PC-3 (cell line): ENCODE data around the gene PSTK. TPM values are rescaled to one million over a fixed set of nuclear protein-coding genes. Genes with fewer than 3 reads are reported as not detected.

ENCODE experiments used
- ATAC-seq: fragments of 200-7000 bp; cut with Tn5 transposase; 2 replicates; pipeline ENCODE4 v1.9.1; 2020; ENCODE audit warnings: mild to moderate bottlenecking, moderate library complexity
- BruUV-seq: library from RNA; stranded (reverse); fragments of 400-500 nt; replicated peaks from 2 replicates; lab custom pipeline; 2021; lab: Mats Ljungman, UMichigan
- CTCF ChIA-PET: fragments of 300-600 bp; sonication (Branson Sonifier 250); formaldehyde crosslinking; loops from one replicate; lab custom pipeline; 2022; ENCODE audit warnings: antibody characterized with exemption; lab: Charles Lee
- POLR2A ChIA-PET: fragments of 300-600 bp; sonication (Branson Sonifier 250); formaldehyde crosslinking; loops from one replicate; lab custom pipeline; 2022; ENCODE audit warnings: antibody characterized with exemption; ENCODE audit not compliant: unreplicated experiment; lab: Charles Lee
- DNase-seq: peaks from one replicate; pipeline ENCODE4 v3.0.0-alpha.2; 2015
- H2AFZ ChIP-seq: fragments of 300-600 bp; sonication (generic); 2 replicates; pipeline ENCODE4 v1.6.0; 2016; ENCODE audit warnings: antibody characterized with exemption, low read length
- H3F3A ChIP-seq: fragments of 300-600 bp; sonication (generic); one replicate; pipeline ENCODE4 v1.6.0; 2017; ENCODE audit warnings: antibody characterized with exemption, low read length, control low read depth, mild to moderate bottlenecking; ENCODE audit not compliant: unreplicated experiment
- H3K27ac ChIP-seq: fragments of 300-600 bp; sonication (generic); 2 replicates; pipeline ENCODE4 v1.5.1; 2016; ENCODE audit warnings: mild to moderate bottlenecking, low read length
- H3K27me3 ChIP-seq: fragments of 300-600 bp; sonication (generic); 2 replicates; pipeline ENCODE4 v1.6.1; 2016; ENCODE audit warnings: low read length, mixed read lengths
- H3K36me3 ChIP-seq: fragments of 300-600 bp; sonication (generic); 2 replicates; pipeline ENCODE4 v1.6.1; 2016; ENCODE audit warnings: low read depth, mixed run types, low read length, mixed read lengths
- H3K4me1 ChIP-seq: fragments of 300-600 bp; sonication (generic); 2 replicates; pipeline ENCODE4 v1.5.1; 2016; ENCODE audit warnings: low read length; ENCODE audit not compliant: insufficient read depth
- H3K4me2 ChIP-seq: fragments of 300-600 bp; sonication (generic); 2 replicates; pipeline ENCODE4 v1.6.0; 2016; ENCODE audit warnings: low read length
- H3K4me3 ChIP-seq: fragments of 300-600 bp; sonication (generic); 2 replicates; pipeline ENCODE4 v1.5.1; 2016; ENCODE audit warnings: mild to moderate bottlenecking, low read length, mixed read lengths
- H3K79me2 ChIP-seq: fragments of 300-600 bp; sonication (generic); 2 replicates; pipeline ENCODE4 v1.6.1; 2017; ENCODE audit warnings: low read length, mixed read lengths
- H3K9ac ChIP-seq: fragments of 300-600 bp; sonication (generic); 2 replicates; pipeline ENCODE4 v1.6.0; 2016; ENCODE audit warnings: mild to moderate bottlenecking, low read length
- H3K9me2 ChIP-seq: fragments of 300-600 bp; sonication (generic); replicated peaks from 2 replicates; pipeline ENCODE4 v1.6.1; 2016; ENCODE audit warnings: mixed run types, low read length, mixed read lengths
- H3K9me3 ChIP-seq: fragments of 300-600 bp; sonication (generic); 2 replicates; pipeline ENCODE4 v1.6.1; 2016; ENCODE audit warnings: low read length, mixed read lengths
- H4K20me1 ChIP-seq: fragments of 300-600 bp; sonication (generic); 2 replicates; pipeline ENCODE4 v1.6.1; 2016; ENCODE audit warnings: low read length, mixed read lengths
- EZH2 ChIP-seq: fragments of 300-600 bp; sonication (generic); IDR thresholded peaks from one replicate; pipeline ENCODE4 v1.6.1; 2017; ENCODE audit warnings: antibody characterized with exemption, mild to moderate bottlenecking, low read length; ENCODE audit not compliant: unreplicated experiment
- EZH2phosphoT487 ChIP-seq: fragments of 300-600 bp; sonication (generic); IDR thresholded peaks from 2 replicates; pipeline ENCODE4 v1.6.1; 2018; ENCODE audit warnings: mild to moderate bottlenecking, antibody characterized with exemption, low read length, borderline replicate concordance
- intact Hi-C: fragments of 100-400 bp; cut with micrococcal nuclease; formaldehyde crosslinking; loops from 2 replicates; pipeline ENCODE4 v1.9.0; 2023
- total RNA-seq: library from RNA; depleted of rRNA; stranded (reverse); fragments of >200 nt; gene quantifications from 2 replicates; pipeline ENCODE4 v1.2.3, GENCODE V29; 2014
- TF ChIP-seq, protein P1 (sequence below): fragments of 300-600 bp; sonication (generic); conservative IDR thresholded peaks from 2 replicates; pipeline ENCODE4 v1.5.1; 2017; ENCODE audit warnings: antibody characterized with exemption, low read depth, mild to moderate bottlenecking, low read length

Gene PSTK
- total RNA-seq, 1 experiment from 2014 or later, result 2.6 TPM

DNA sequence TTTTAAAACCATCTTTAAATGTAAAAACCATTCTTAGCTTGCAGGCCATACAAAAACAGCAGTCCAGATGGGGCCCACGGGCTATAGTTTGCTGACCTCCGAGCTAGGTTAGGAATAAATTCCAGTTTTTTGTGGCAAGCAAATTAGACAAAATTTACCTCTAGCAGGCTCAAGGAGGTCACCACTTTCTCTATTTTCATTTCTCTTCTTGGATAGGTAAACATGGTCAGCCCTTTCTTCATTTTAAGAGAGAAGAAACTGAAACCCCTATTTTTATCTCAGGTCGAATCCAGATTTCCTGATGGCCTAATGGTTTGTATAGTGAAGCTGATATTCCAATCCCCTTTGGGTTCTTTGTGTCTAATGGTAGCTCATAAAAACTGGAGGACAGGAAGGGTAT, 17.7 kb downstream of the PSTK start:
- CTCF ChIA-PET, result no interaction called here
- ATAC-seq, result no peak

DNA sequence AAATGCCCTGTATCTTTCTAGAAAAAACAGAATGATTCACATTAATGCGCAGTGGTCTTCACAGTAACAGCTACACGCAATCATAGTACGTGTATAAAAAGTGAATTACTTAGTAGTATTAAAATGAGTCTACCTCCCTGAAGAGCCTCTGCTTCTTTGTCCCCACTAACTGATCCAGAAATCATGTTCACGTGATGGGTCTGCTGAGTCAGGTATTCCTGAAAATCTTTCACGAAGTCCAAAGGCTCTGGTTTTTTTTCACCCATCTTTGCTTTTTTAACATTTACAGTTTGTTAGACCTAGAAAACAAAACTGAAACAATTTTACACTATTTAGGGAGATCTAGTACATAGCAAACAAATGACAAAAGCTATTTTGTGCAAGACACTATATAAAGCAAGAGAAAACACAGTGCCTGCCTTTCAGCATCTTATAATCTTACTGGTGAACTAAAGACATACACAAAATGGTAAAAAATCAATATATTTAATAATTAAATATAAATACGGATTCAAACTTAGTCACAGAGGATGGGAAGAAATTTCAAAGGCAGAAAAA, 18.2 kb downstream of the PSTK start:
- Histone ChIP-seq H3K4me1 (peaks cover 5% of the 10 kb centered on the region; the same call in 1 of the 2 replicates), H3K79me2 (peaks cover 25% of the 10 kb centered on the region), H3K9me2 (no peaks in the 10 kb centered on the region), H3F3A (no peaks in the 10 kb centered on the region), H3K4me2 (no peak overlapping the region), H3K9me3 (no peaks in the 10 kb centered on the region), H3K4me3 (no peak overlapping the region), H2AFZ (no peak overlapping the region), H3K36me3 (no peaks in the 10 kb centered on the region), H3K9ac (no peak overlapping the region), H3K27me3 (no peaks in the 10 kb centered on the region), H4K20me1 (no peaks in the 10 kb centered on the region), H3K27ac (no peak overlapping the region)
- no TSS peak for BruUV-seq
- intact Hi-C loops, result no loop called here
- ChIA-PET POLR2A (no interaction called here), CTCF (no interaction called here)
- TF ChIP-seq EZH2 (no peak), EZH2phosphoT487 (no peak)
- TF ChIP-seq, protein P1, sequence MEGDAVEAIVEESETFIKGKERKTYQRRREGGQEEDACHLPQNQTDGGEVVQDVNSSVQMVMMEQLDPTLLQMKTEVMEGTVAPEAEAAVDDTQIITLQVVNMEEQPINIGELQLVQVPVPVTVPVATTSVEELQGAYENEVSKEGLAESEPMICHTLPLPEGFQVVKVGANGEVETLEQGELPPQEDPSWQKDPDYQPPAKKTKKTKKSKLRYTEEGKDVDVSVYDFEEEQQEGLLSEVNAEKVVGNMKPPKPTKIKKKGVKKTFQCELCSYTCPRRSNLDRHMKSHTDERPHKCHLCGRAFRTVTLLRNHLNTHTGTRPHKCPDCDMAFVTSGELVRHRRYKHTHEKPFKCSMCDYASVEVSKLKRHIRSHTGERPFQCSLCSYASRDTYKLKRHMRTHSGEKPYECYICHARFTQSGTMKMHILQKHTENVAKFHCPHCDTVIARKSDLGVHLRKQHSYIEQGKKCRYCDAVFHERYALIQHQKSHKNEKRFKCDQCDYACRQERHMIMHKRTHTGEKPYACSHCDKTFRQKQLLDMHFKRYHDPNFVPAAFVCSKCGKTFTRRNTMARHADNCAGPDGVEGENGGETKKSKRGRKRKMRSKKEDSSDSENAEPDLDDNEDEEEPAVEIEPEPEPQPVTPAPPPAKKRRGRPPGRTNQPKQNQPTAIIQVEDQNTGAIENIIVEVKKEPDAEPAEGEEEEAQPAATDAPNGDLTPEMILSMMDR, result no peak
- DNase-seq, result no peak
- ATAC-seq, result no peak

More for the DNA sequence above, 17.7 kb downstream of the PSTK start:
- Histone ChIP-seq H3K36me3 (no peaks in the 10 kb centered on the region), H3K4me1 (peaks cover 5% of the 10 kb centered on the region; the same call in 1 of the 2 replicates), H3K9ac (no peak overlapping the region), H3F3A (no peaks in the 10 kb centered on the region), H3K4me3 (no peak overlapping the region), H4K20me1 (no peaks in the 10 kb centered on the region), H3K9me3 (no peaks in the 10 kb centered on the region), H3K79me2 (peaks cover 22% of the 10 kb centered on the region), H2AFZ (no peak overlapping the region), H3K27me3 (no peaks in the 10 kb centered on the region), H3K4me2 (no peak overlapping the region), H3K9me2 (no peaks in the 10 kb centered on the region), H3K27ac (no peak overlapping the region)
- POLR2A ChIA-PET, result no interaction called here
- DNase-seq, result no peak
- BruUV-seq, result no TSS peak
- intact Hi-C loops, result no loop called here
- no peak for TF ChIP-seq EZH2
- TF ChIP-seq, protein P1, result no peak
- TF ChIP-seq EZH2phosphoT487, result no peak

DNA sequence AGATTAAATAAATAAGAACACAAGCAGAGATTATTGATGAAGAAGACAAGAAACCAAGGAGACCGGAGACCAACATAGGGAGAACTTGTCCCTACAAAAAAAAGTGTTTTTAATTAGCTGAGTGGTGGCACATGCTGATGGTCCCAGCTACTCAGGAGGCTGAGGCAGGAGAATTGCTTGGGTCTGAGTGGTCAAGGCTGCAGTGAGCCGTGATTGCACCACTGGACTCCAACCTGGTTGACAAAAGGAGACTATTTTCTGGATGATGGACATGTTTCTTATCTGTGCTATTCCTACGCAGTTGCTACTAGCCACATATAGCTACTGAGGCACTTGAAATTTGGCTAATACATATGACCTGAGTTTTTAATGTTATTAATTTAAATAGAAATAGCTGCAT, 18.7 kb downstream of the PSTK start:
- CTCF ChIA-PET, result no interaction called here
- TF ChIP-seq, protein P1, result no peak
- TF ChIP-seq EZH2phosphoT487 (no peak), EZH2 (no peak)
- Histone ChIP-seq H3K79me2 (peaks cover 30% of the 10 kb centered on the region), H2AFZ (no peak overlapping the region), H3K27me3 (no peaks in the 10 kb centered on the region), H3K4me1 (peaks cover 5% of the 10 kb centered on the region; the same call in 1 of the 2 replicates), H3K27ac (no peak overlapping the region), H4K20me1 (no peaks in the 10 kb centered on the region), H3K9me2 (no peaks in the 10 kb centered on the region), H3K4me3 (no peak overlapping the region), H3K9ac (no peak overlapping the region), H3K9me3 (no peaks in the 10 kb centered on the region), H3F3A (no peaks in the 10 kb centered on the region), H3K4me2 (no peak overlapping the region), H3K36me3 (no peaks in the 10 kb centered on the region)
- ATAC-seq (no peak), DNase-seq (no peak)
- BruUV-seq, result no TSS peak
- intact Hi-C loops, result no loop called here
- POLR2A ChIA-PET, result no interaction called here
